Thoracic aorta (tissue), 2 donors: ENCODE measurements around the gene GAMT. TPM values are rescaled to one million over a fixed set of nuclear protein-coding genes. Genes with fewer than 3 reads are reported as not detected.

Experiments
- ATAC-seq: fragments of 150-250 bp; one replicate; pipeline ENCODE4 v1.8.0; 2017; ENCODE audit warnings: low read depth; ENCODE audit not compliant: insufficient number of reproducible peaks, low FRiP score
- DNase-seq: peaks from one replicate; pipeline ENCODE4 v3.0.0-alpha.2; 2020; ENCODE audit warnings: low spot score
- H3K27ac ChIP-seq, 2 donors: fragments of 200-600 bp; sonication (generic); 1 replicate in 1 of 2; 2 replicates in 1 of 2; pipeline ENCODE4 v1.5.1; 2016; ENCODE audit warnings: mild to moderate bottlenecking in 2 of 2, moderate library complexity in 2 of 2
- H3K27me3 ChIP-seq: fragments of 200-600 bp; sonication (generic); replicated peaks from 2 replicates; pipeline ENCODE4 v1.6.0; 2016; ENCODE audit warnings: mild to moderate bottlenecking; ENCODE audit not compliant: insufficient read depth
- H3K36me3 ChIP-seq: fragments of 200-600 bp; sonication (generic); one replicate; pipeline ENCODE4 v1.5.1; 2016
- H3K4me1 ChIP-seq, 2 donors: fragments of 200-600 bp; sonication (generic); 1 replicate in 1 of 2; 2 replicates in 1 of 2; pipeline versions ENCODE4 v1.5.1 to v1.6.0; 2016; ENCODE audit warnings: low read depth in 2 of 2, mild to moderate bottlenecking in 1 of 2; ENCODE audit not compliant: control insufficient read depth in 1 of 2
- H3K4me3 ChIP-seq: fragments of 200-600 bp; sonication (generic); 2 replicates; pipeline ENCODE4 v1.5.1; 2016; ENCODE audit warnings: mild to moderate bottlenecking
- H3K9me3 ChIP-seq: fragments of 200-600 bp; sonication (generic); 2 replicates; pipeline ENCODE4 v1.5.1; 2016
- total RNA-seq, 2 donors: library from RNA; depleted of rRNA; stranded (reverse); fragments of >200 nt; gene quantifications; one replicate each; pipeline versions ENCODE4 v1.1.0 to v1.2.3, GENCODE V29; 2016
- TF ChIP-seq, protein P1 (sequence below): fragments of 200-600 bp; sonication (generic); IDR thresholded peaks from one replicate; pipeline ENCODE4 v1.5.1; 2019; ENCODE audit warnings: antibody characterized with exemption

Gene GAMT
- total RNA-seq, 2 donors from 2014 or later, result 27.6 to 55.1 TPM

DNA sequence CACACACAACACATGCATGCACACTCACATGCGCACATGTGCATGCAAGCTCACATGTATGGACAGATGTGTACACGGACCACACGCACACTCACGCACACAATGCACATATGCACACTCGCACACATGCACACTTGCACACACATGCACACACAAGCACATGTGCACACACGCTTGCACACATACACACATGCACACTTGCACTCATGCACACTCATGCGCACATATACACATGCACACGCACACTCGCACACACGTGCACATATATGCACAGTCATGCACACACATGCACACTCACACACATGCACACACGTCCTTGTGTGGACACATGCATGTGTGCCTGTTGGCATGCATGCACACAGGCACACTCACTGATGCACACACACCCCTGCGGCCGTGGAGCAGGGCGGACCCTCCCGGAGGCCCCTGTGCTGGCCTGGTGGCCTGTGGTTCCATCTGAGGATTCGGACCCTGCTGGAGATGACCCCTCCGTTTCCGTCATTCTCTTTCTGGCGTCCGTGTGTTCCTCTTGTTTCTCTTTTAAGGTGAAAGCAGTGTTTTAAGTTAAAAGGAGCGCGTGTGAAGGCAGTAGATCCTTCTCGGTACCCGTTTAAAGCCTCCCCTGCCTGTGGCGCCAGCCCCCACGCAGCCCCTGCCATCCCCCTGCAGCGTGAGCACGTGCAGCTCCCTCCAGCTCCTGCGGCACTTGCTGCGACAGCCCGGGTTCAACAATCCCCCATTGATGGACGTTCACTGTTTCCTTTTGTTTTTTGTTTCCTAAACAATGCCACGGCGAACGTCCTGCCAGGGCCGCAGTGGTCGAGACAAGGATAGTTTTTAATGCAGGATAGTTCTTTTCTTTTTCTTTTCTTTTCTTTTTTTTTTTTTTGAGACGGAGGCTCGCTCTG lies 12.1 kb downstream of the GAMT start:
- ATAC-seq (no peak), DNase-seq (no peak)
- TF ChIP-seq, protein P1, sequence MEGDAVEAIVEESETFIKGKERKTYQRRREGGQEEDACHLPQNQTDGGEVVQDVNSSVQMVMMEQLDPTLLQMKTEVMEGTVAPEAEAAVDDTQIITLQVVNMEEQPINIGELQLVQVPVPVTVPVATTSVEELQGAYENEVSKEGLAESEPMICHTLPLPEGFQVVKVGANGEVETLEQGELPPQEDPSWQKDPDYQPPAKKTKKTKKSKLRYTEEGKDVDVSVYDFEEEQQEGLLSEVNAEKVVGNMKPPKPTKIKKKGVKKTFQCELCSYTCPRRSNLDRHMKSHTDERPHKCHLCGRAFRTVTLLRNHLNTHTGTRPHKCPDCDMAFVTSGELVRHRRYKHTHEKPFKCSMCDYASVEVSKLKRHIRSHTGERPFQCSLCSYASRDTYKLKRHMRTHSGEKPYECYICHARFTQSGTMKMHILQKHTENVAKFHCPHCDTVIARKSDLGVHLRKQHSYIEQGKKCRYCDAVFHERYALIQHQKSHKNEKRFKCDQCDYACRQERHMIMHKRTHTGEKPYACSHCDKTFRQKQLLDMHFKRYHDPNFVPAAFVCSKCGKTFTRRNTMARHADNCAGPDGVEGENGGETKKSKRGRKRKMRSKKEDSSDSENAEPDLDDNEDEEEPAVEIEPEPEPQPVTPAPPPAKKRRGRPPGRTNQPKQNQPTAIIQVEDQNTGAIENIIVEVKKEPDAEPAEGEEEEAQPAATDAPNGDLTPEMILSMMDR, result no peak
- no peaks in the 10 kb centered on the region for H3K27me3 ChIP-seq
- peaks cover 10 to 16% of the 10 kb centered on the region in 2 donors for H3K4me1 ChIP-seq
- H3K9me3 ChIP-seq, result no peaks in the 10 kb centered on the region
- no peak overlapping the region for H3K27ac ChIP-seq
- peaks cover 38% of the 10 kb centered on the region for H3K36me3 ChIP-seq
- H3K4me3 ChIP-seq, result no peak overlapping the region

DNA sequence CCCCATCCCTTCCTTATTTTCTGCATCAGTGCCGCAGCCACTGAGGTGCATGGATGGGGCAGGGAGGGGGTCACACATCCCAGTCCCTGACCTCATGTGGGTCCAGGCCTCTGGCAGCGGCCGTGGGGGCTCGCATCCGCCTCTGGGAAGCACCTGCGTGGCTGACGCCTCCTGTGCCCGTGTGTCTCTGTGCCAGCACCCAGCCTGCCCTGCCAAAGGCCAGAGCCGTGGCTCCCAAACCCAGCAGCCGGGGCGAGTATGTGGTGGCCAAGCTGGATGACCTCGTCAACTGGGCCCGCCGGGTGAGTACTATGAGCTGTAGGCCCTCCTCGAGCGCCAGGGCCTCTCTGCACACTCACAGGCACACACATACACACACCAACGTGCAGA lies 12.7 kb downstream of the GAMT start:
- Histone ChIP-seq H3K27me3 (no peaks in the 10 kb centered on the region), H3K36me3 (peaks cover 38% of the 10 kb centered on the region), H3K9me3 (no peaks in the 10 kb centered on the region), H3K4me3 (no peak overlapping the region), H3K27ac (no peak overlapping the region), H3K4me1 (peaks cover 11 to 18% of the 10 kb centered on the region in 2 donors)
- DNase-seq (no peak), ATAC-seq (no peak)
- TF ChIP-seq, protein P1, result no peak

DNA sequence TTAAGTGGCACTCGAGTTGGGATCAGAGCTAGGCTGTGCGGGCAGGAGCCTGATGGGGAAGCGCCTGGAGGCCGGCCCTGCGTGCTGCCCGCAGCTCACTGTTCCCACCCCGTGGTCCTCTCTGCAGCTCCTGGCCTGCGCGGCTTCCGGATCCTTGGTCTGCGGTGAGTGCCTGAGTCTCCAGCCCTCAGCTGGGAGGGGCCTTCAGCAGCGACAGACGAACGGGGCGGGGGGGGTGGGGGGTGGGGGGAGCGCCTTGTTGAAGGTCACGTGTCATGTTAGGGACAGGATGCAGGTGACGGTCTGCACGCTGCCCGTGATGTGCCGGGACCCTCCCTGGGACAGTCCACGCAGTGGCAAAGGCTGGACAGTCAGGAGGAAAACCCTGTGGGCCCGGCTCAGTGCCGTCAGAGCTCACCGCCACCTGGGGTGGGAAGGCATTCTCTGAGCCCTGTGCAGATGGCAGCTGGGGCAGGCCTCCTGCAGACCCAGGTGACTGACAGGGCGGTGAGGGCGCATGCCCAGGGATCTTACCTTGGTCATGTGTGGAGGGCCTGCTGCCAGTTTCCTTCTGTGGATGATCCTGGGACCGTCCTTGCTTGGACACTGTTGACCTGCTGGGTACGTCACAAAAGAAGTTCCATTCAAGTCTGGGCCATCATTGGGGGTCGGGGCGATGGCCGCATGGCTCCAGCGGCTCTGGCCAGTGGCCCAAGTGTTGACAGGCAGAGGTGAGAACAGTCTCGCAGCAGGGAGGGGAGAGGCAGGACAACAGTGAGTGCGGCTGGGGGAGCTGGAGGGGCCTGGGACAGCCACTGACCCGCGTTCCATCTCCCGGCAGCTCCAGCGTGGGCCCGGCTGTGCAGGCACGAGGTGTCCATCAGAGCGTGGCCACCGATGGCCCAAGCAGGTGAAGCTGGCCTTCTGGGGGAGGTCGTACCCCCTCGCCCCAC lies 13.4 kb downstream of the GAMT start:
- H3K27ac ChIP-seq, result no peak overlapping the region
- ATAC-seq, result no peak
- peaks cover 32% of the 10 kb centered on the region for H3K36me3 ChIP-seq
- H3K4me3 ChIP-seq, result no peak overlapping the region
- no peak for DNase-seq
- no peaks in the 10 kb centered on the region for H3K9me3 ChIP-seq
- TF ChIP-seq, protein P1, result no peak
- no peaks in the 10 kb centered on the region for H3K27me3 ChIP-seq
- H3K4me1 ChIP-seq, result peaks cover 11 to 18% of the 10 kb centered on the region in 2 donors

DNA sequence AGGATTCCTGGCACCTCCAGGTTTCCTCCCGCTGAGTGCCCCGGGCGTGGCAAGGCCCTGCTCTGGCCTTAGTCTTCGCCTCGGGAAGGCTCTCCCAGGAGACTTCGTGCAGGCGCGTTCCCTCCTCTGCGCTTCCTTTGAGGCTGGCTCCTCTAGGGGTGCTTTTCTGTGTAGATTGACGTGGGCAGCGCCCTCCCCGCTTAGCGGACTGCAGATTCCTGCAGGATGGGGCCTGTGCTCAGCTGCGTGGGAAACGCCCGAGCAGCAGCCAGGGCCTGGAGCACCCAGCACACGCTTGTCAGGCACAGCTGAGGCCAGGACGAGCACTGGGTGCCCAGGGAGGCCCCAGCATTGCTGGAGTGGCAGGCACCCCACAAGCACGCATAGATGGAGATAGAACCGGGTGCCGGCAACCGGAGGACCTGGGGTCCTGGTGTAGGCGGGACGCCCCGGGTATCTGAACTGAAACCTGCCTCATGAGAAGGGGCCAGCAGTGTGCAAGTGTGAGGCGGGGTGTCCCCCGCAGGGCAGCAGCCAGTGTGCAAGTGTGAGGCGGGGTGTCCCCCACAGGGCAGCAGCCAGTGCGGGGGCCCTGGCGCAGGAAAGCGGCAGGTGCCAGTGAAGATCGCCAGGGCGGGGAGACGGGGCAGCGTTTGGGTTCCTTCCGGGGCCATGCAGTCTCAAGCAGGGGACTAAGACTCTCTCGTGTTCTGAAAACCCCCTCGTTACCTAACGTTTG lies 14.2 kb downstream of the GAMT start:
- TF ChIP-seq, protein P1, result no peak
- H3K27me3 ChIP-seq, result no peaks in the 10 kb centered on the region
- DNase-seq (no peak), ATAC-seq (no peak)
- peaks cover 11 to 18% of the 10 kb centered on the region in 2 donors for H3K4me1 ChIP-seq
- H3K27ac ChIP-seq, result no peak overlapping the region
- no peak overlapping the region for H3K4me3 ChIP-seq
- H3K9me3 ChIP-seq, result no peaks in the 10 kb centered on the region
- peaks cover 24% of the 10 kb centered on the region for H3K36me3 ChIP-seq
